HCT116 (cell line): Measurements from ENCODE around the gene B4GALT7.

Source experiments
- CTCF ChIP-seq, 3 experiments: fragments of 200-600 bp in 1 of 3; sonication (generic) in 1 of 3; IDR thresholded peaks in 2 of 3; conservative IDR thresholded peaks in 1 of 3; 2 replicates each; pipeline ENCODE4 v1.5.1; 2012 to 2017; ENCODE audit warnings: low read depth in 2 of 3, low read length in 2 of 3, antibody characterized with exemption in 1 of 3, borderline replicate concordance in 1 of 3, control low read depth in 1 of 3, mild to moderate bottlenecking in 1 of 3, mixed read lengths in 1 of 3, mixed run types in 1 of 3, moderate library complexity in 1 of 3; ENCODE audit not compliant: insufficient read depth in 1 of 3
- EZH2 ChIP-seq: fragments of 200-600 bp; sonication (generic); IDR thresholded peaks from 2 replicates; pipeline ENCODE4 v1.6.1; 2017; ENCODE audit warnings: antibody characterized with exemption, mixed run types
- EZH2phosphoT487 ChIP-seq: fragments of 200-600 bp; IDR thresholded peaks from 2 replicates; pipeline ENCODE4 v1.6.1; 2018; ENCODE audit warnings: antibody characterized with exemption, borderline replicate concordance
- JUND ChIP-seq: IDR thresholded peaks from 2 replicates; pipeline ENCODE4 v1.6.1; 2012
- POLR2A ChIP-seq: IDR thresholded peaks from 2 replicates; pipeline ENCODE4 v1.7.0; 2011; ENCODE audit warnings: borderline replicate concordance; ENCODE audit not compliant: insufficient read depth, insufficient read length; ENCODE audit errors: extremely low read depth
- RAD21 ChIP-seq: IDR thresholded peaks from 2 replicates; pipeline ENCODE4 v1.6.1; 2012; ENCODE audit warnings: low read depth, mild to moderate bottlenecking
- REST ChIP-seq: IDR thresholded peaks from 2 replicates; pipeline ENCODE4 v1.6.1; 2012; ENCODE audit warnings: low read depth
- TCF7L2 ChIP-seq: IDR thresholded peaks from 2 replicates; pipeline ENCODE4 v1.7.0; 2011; ENCODE audit warnings: borderline replicate concordance, inconsistent platforms; ENCODE audit not compliant: insufficient read depth, insufficient read length; ENCODE audit errors: extremely low read depth
- YY1 ChIP-seq: IDR thresholded peaks from 2 replicates; pipeline ENCODE4 v1.6.1; 2011; ENCODE audit warnings: low read length, low read depth, moderate library complexity, mild to moderate bottlenecking; ENCODE audit not compliant: insufficient replicate concordance; ENCODE audit errors: extremely low read depth
- ZBTB33 ChIP-seq: IDR thresholded peaks from 2 replicates; pipeline ENCODE4 v1.6.1; 2011; ENCODE audit warnings: mild to moderate bottlenecking, low read length, moderate library complexity; ENCODE audit not compliant: insufficient replicate concordance; ENCODE audit errors: extremely low read depth

- TF ChIP-seq REST (no peak), EZH2 (no peak), CTCF (IDR thresholded peaks at IDR 0.05 in 2 of 3, conservative IDR thresholded peaks at IDR 0.05 in 1 of 3; ENCODE audit: borderline replicate concordance in 1 of 3, insufficient read depth in 1 of 3, low read depth in 2 of 3, low read length in 2 of 3) (no peak), TCF7L2 (no peak), ZBTB33 (no peak), RAD21 (no peak), EZH2phosphoT487 (no peak), JUND (no peak), POLR2A (no peak), YY1 (no peak)
These were observed 9.5 kb upstream of the B4GALT7 start for GRCh38 chr5:177590406-177590805.
